GM23338 (cell line): ENCODE measurements around the gene PTH1R.

Experiments
- CREB1 ChIP-seq: fragments of 250-450 bp; sonication (Bioruptor Pico); IDR thresholded peaks from 2 replicates; pipeline ENCODE4 v1.5.0; 2020; ENCODE audit warnings: low read depth, mild to moderate bottlenecking, moderate library complexity
- CTCF ChIP-seq, 2 experiments: fragments of 200-600 bp in 1 of 2; sonication (generic) in 1 of 2; conservative IDR thresholded peaks; 2 replicates each; pipeline versions ENCODE4 v1.5.1 to v1.6.1; 2016 to 2017; ENCODE audit warnings: antibody characterized with exemption in 2 of 2, low read depth in 2 of 2, mild to moderate bottlenecking in 2 of 2, moderate library complexity in 1 of 2
- ETS1 ChIP-seq: IDR thresholded peaks from 2 replicates; pipeline ENCODE4 v1.6.1; 2016; ENCODE audit warnings: antibody characterized with exemption
- EZH2 ChIP-seq: fragments of 200-600 bp; sonication (generic); IDR thresholded peaks from one replicate; pipeline ENCODE4 v1.8.0; 2017; ENCODE audit warnings: antibody characterized with exemption, mild to moderate bottlenecking, low read depth; ENCODE audit not compliant: unreplicated experiment
- EZH2phosphoT487 ChIP-seq: fragments of 200-600 bp; sonication (generic); IDR thresholded peaks from one replicate; pipeline ENCODE4 v1.8.1; 2018; ENCODE audit warnings: antibody characterized with exemption; ENCODE audit not compliant: unreplicated experiment
- JUNB ChIP-seq: IDR thresholded peaks from one replicate; pipeline ENCODE4 v1.6.1; 2016; ENCODE audit warnings: antibody characterized with exemption; ENCODE audit not compliant: unreplicated experiment
- NANOG ChIP-seq: IDR thresholded peaks from 2 replicates; pipeline ENCODE4 v1.6.1; 2016; ENCODE audit warnings: antibody characterized with exemption, borderline replicate concordance
- POLR2AphosphoS5 ChIP-seq: IDR thresholded peaks from 2 replicates; pipeline ENCODE4 v1.6.1; 2016; ENCODE audit warnings: antibody characterized with exemption, low read depth
- REST ChIP-seq: IDR thresholded peaks from one replicate; pipeline ENCODE4 v1.6.1; 2018; ENCODE audit warnings: antibody characterized with exemption; ENCODE audit not compliant: unreplicated experiment
- STAT1 ChIP-seq: IDR thresholded peaks from one replicate; pipeline ENCODE4 v1.6.1; 2016; ENCODE audit warnings: antibody characterized with exemption; ENCODE audit not compliant: unreplicated experiment
- ZNF114 ChIP-seq: fragments of 250-450 bp; sonication (Bioruptor Pico); IDR thresholded peaks from 2 replicates; pipeline ENCODE4 v1.5.0; 2020; ENCODE audit warnings: mild to moderate bottlenecking, moderate library complexity
- ZNF331 ChIP-seq: fragments of 250-450 bp; sonication (Bioruptor Pico); IDR thresholded peaks from 2 replicates; pipeline ENCODE4 v1.5.0; 2020; ENCODE audit warnings: low read depth, mild to moderate bottlenecking, moderate library complexity
- ZNF462 ChIP-seq: fragments of 250-450 bp; sonication (Bioruptor Pico); IDR thresholded peaks from 2 replicates; pipeline ENCODE4 v1.5.0; 2020; ENCODE audit warnings: mild to moderate bottlenecking, moderate library complexity

GRCh38 chr3:46845860-46846623 lies 31.5 kb upstream of the PTH1R start:
- TF ChIP-seq CTCF (conservative IDR thresholded peaks at IDR 0.05; ENCODE audit: low read depth in 2 of 2) = peak; percentile 44 to 73
- peak; percentile 25 for TF ChIP-seq EZH2
- no peak for TF ChIP-seq REST
- TF ChIP-seq POLR2AphosphoS5 = peak; percentile 76
- no peak for TF ChIP-seq STAT1
- TF ChIP-seq EZH2phosphoT487 = no peak
- no peak for TF ChIP-seq ZNF331 (CRISPR knock-in tag)
- no peak for TF ChIP-seq ZNF114 (CRISPR knock-in tag)
- TF ChIP-seq CREB1 (CRISPR knock-in tag) = 0 out of 2 replicates have a peak, but pooled peaks have one; percentile 4
- no peak for TF ChIP-seq JUNB
- TF ChIP-seq NANOG = no peak
- TF ChIP-seq ETS1 = no peak
- TF ChIP-seq ZNF462 = no peak
